ENCODE data around the gene CRK. TPM values are rescaled to one million over a fixed set of nuclear protein-coding genes. Genes with fewer than 3 reads are reported as not detected.
"Not testable (repeated sequence)": the region's sequence is repeated elsewhere in the genome, so short reads cannot be mapped to it uniquely, and the experiment has no call there.

The CRK gene
- total and polyA plus RNA-seq, 2 donors (not counting 1 experiment from before 2014, with no cell fraction given), result 120 to 138 TPM

DNA sequence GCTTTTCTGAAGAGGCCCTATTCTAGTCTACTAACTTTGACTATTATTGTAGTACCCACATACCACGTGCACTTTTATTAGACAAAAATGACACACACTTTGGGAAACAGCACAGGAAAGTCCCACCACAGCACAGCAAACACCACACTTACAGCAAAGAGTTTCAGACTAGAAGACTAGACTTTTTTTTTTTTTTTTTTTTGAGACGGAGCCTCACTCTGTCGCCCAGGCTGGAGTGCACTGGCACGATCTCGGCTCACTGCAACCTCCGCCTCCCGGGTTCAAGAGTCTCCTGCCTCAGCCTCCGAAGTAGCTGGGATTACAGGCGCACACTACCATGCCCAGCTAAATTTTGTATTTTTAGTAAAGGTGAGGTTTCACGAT, 76.1 kb downstream of the CRK start:
- H3K27me3 ChIP-seq (ENCODE audit: control insufficient read depth, insufficient read depth, low read length), result no peaks in the 10 kb centered on the region
- H3K36me3 ChIP-seq (ENCODE audit: control insufficient read depth, insufficient read depth, low read length), result peaks cover 2% of the 10 kb centered on the region
- no peak overlapping the region for H3K27ac ChIP-seq (ENCODE audit: insufficient read depth, low read length)
- no peak overlapping the region for H3K9ac ChIP-seq (ENCODE audit: insufficient read depth, low read length)
- TF ChIP-seq, protein P1, sequence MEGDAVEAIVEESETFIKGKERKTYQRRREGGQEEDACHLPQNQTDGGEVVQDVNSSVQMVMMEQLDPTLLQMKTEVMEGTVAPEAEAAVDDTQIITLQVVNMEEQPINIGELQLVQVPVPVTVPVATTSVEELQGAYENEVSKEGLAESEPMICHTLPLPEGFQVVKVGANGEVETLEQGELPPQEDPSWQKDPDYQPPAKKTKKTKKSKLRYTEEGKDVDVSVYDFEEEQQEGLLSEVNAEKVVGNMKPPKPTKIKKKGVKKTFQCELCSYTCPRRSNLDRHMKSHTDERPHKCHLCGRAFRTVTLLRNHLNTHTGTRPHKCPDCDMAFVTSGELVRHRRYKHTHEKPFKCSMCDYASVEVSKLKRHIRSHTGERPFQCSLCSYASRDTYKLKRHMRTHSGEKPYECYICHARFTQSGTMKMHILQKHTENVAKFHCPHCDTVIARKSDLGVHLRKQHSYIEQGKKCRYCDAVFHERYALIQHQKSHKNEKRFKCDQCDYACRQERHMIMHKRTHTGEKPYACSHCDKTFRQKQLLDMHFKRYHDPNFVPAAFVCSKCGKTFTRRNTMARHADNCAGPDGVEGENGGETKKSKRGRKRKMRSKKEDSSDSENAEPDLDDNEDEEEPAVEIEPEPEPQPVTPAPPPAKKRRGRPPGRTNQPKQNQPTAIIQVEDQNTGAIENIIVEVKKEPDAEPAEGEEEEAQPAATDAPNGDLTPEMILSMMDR (conservative IDR thresholded peaks at IDR 0.05 in 1 of 2, IDR thresholded peaks at IDR 0.05 in 1 of 2; ENCODE audit: low read depth in 1 of 2, low read length in 2 of 2), result no peak
- TF ChIP-seq EZH2 (IDR thresholded peaks at IDR 0.05; ENCODE audit: low read length, missing control alignments), result no peak
- H3K4me3 ChIP-seq (replicated peaks in 1 of 4; ENCODE audit: control extremely low read depth in 1 of 4, insufficient read depth in 1 of 4, low read depth in 3 of 4, low read length in 4 of 4), result no peak overlapping the region
- peaks cover 98% of the 10 kb centered on the region for H3K79me2 ChIP-seq (ENCODE audit: control insufficient read depth, insufficient read depth, low read length)
- H3K9me3 ChIP-seq (ENCODE audit: control insufficient read depth, insufficient read depth, low read depth, low read length), result no peaks in the 10 kb centered on the region
- DNase-seq (ENCODE audit: low read depth in 2 of 2), result no peak
- no peak overlapping the region for H2AFZ ChIP-seq (ENCODE audit: low read length)
- no peak overlapping the region for H3K4me2 ChIP-seq (ENCODE audit: extremely low read depth, insufficient read depth, low read length)
- H3K4me1 ChIP-seq (ENCODE audit: control insufficient read depth, extremely low read depth, insufficient read depth, low read length), result peaks cover 21% of the 10 kb centered on the region
- peaks cover 19% of the 10 kb centered on the region for H4K20me1 ChIP-seq (ENCODE audit: control insufficient read depth, extremely low read depth, insufficient read depth, low read length)

DNA sequence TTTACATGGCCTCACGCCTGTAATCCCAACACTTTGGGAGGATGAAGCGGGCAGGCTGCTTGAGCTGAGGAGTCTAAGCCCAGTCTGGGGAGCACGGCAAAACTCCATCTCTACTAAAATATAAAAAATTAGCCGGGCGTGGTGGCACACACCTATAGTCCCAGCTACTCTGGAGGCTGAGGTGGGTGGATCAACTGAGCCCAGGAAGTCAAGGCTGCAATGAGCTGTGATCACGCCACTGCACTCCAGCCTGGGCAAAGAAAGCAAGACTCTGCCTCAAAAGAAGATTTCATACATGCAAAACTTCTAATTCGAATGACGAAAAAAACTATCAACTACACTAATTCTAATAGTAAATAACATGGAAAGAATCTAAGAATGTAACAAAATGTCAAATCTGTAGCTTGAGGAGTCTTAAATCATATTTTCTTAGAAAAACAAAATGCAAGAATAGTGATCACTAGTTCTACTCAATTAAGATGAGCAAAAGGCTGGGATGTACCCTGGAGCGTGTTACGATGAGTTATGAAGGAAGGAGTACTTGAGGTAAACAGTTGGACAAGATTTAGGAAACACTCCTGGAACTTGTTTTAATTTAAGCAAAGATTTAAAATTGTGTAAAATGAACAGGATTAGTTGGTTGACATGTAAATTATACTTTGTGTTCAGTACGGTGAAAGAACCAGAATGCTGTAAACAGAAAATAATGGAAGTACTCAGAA, 76.7 kb downstream of the CRK start:
- H3K79me2 ChIP-seq (ENCODE audit: control insufficient read depth, insufficient read depth, low read length), result peaks cover 98% of the 10 kb centered on the region
- DNase-seq (ENCODE audit: low read depth in 2 of 2), result no peak
- no peak overlapping the region for H3K4me3 ChIP-seq (replicated peaks in 1 of 4; ENCODE audit: control extremely low read depth in 1 of 4, insufficient read depth in 1 of 4, low read depth in 3 of 4, low read length in 4 of 4)
- H3K36me3 ChIP-seq (ENCODE audit: control insufficient read depth, insufficient read depth, low read length), result peaks cover 2% of the 10 kb centered on the region
- H3K4me1 ChIP-seq (ENCODE audit: control insufficient read depth, extremely low read depth, insufficient read depth, low read length), result peaks cover 19% of the 10 kb centered on the region
- no peaks in the 10 kb centered on the region for H3K27me3 ChIP-seq (ENCODE audit: control insufficient read depth, insufficient read depth, low read length)
- H3K27ac ChIP-seq (ENCODE audit: insufficient read depth, low read length), result no peak overlapping the region
- TF ChIP-seq, protein P1 (conservative IDR thresholded peaks at IDR 0.05 in 1 of 2, IDR thresholded peaks at IDR 0.05 in 1 of 2; ENCODE audit: low read depth in 1 of 2, low read length in 2 of 2), result no peak
- no peak for TF ChIP-seq EZH2 (IDR thresholded peaks at IDR 0.05; ENCODE audit: low read length, missing control alignments)
- no peaks in the 10 kb centered on the region for H3K9me3 ChIP-seq (ENCODE audit: control insufficient read depth, insufficient read depth, low read depth, low read length)
- no peak overlapping the region for H2AFZ ChIP-seq (ENCODE audit: low read length)
- H3K9ac ChIP-seq (ENCODE audit: insufficient read depth, low read length), result no peak overlapping the region
- peaks cover 19% of the 10 kb centered on the region for H4K20me1 ChIP-seq (ENCODE audit: control insufficient read depth, extremely low read depth, insufficient read depth, low read length)
- H3K4me2 ChIP-seq (ENCODE audit: extremely low read depth, insufficient read depth, low read length), result no peak overlapping the region

DNA sequence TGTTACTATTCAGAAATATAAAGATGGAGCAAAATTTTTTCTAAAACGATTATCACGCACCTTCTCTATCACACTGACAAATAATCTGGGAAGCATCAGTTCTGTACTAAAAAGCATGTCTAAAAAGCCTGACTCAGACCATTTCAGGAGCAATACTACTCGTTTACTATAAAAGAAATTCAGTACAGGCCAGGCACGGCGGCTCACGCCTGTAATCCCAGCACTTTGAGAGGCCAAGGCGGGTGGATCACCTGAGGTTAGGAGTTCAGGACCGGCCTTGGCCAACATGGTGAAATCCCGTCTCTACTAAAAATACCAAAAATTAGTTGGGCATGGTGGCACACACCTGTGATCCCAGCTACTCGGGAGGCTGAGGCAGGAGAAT, 77.6 kb downstream of the CRK start:
- not testable (repeated sequence) for H3K27ac ChIP-seq (ENCODE audit: insufficient read depth, low read length); H3K4me2 ChIP-seq (ENCODE audit: extremely low read depth, insufficient read depth, low read length)

More for the DNA sequence above, 77.6 kb downstream of the CRK start:
- H3K9me3 ChIP-seq (ENCODE audit: control insufficient read depth, insufficient read depth, low read depth, low read length); DNase-seq (ENCODE audit: low read depth in 2 of 2); H3K9ac ChIP-seq (ENCODE audit: insufficient read depth, low read length); H3K4me3 ChIP-seq (replicated peaks in 1 of 4; ENCODE audit: control extremely low read depth in 1 of 4, insufficient read depth in 1 of 4, low read depth in 3 of 4, low read length in 4 of 4); H2AFZ ChIP-seq (ENCODE audit: low read length); H3K27me3 ChIP-seq (ENCODE audit: control insufficient read depth, insufficient read depth, low read length); H3K36me3 ChIP-seq (ENCODE audit: control insufficient read depth, insufficient read depth, low read length): not testable (repeated sequence)
- H3K4me1 ChIP-seq (ENCODE audit: control insufficient read depth, extremely low read depth, insufficient read depth, low read length), result peaks cover 19% of the 10 kb centered on the region
- H4K20me1 ChIP-seq (ENCODE audit: control insufficient read depth, extremely low read depth, insufficient read depth, low read length), result peaks cover 19% of the 10 kb centered on the region
- peaks cover 98% of the 10 kb centered on the region for H3K79me2 ChIP-seq (ENCODE audit: control insufficient read depth, insufficient read depth, low read length)

Measured in fibroblast of lung (primary cell).